GM23338 (cell line): ENCODE measurements around the gene PGS1. TPM values are rescaled to one million over a fixed set of nuclear protein-coding genes. Genes with fewer than 3 reads are reported as not detected.

Experiments
- ATAC-seq: fragments of 200-7000 bp; cut with Tn5 transposase; 3 replicates; pipeline ENCODE4 v1.9.1; 2020
- DNase-seq: peaks from one replicate; pipeline ENCODE4 v3.0.0-alpha.2; 2015; ENCODE audit warnings: low spot score
- H2AFZ ChIP-seq: fragments of 200-600 bp; sonication (generic); 2 replicates; pipeline ENCODE4 v1.8.0; 2016; ENCODE audit warnings: antibody characterized with exemption, mild to moderate bottlenecking, moderate library complexity
- H3F3A ChIP-seq: fragments of 200-600 bp; sonication (generic); replicated peaks from 2 replicates; pipeline ENCODE4 v1.8.0; 2017; ENCODE audit warnings: antibody characterized with exemption, mixed run types, low read depth
- H3K27ac ChIP-seq: fragments of 200-600 bp; sonication (generic); 2 replicates; pipeline ENCODE4 v1.6.1; 2016; ENCODE audit warnings: low read depth
- H3K27me3 ChIP-seq: fragments of 200-600 bp; sonication (generic); 2 replicates; pipeline ENCODE4 v1.8.0; 2016; ENCODE audit warnings: mild to moderate bottlenecking, mixed run types, moderate library complexity; ENCODE audit not compliant: insufficient read depth
- H3K36me3 ChIP-seq: fragments of 200-600 bp; sonication (generic); 2 replicates; pipeline ENCODE4 v1.8.0; 2016; ENCODE audit warnings: mild to moderate bottlenecking; ENCODE audit not compliant: insufficient read depth
- H3K4me1 ChIP-seq: fragments of 200-600 bp; sonication (generic); 2 replicates; pipeline ENCODE4 v1.8.0; 2016; ENCODE audit warnings: mild to moderate bottlenecking, moderate library complexity; ENCODE audit not compliant: insufficient read depth
- H3K4me2 ChIP-seq: fragments of 200-600 bp; sonication (generic); 2 replicates; pipeline ENCODE4 v1.7.1; 2017; ENCODE audit warnings: mixed run types
- H3K4me3 ChIP-seq: fragments of 200-600 bp; sonication (generic); 2 replicates; pipeline ENCODE4 v1.6.1; 2016; ENCODE audit warnings: mixed run types
- H3K79me2 ChIP-seq: fragments of 200-600 bp; sonication (generic); replicated peaks from 2 replicates; pipeline ENCODE4 v1.8.0; 2017; ENCODE audit warnings: mild to moderate bottlenecking; ENCODE audit not compliant: insufficient read depth
- H3K9me2 ChIP-seq: fragments of 200-600 bp; sonication (generic); 2 replicates; pipeline ENCODE4 v1.8.0; 2017; ENCODE audit not compliant: insufficient read depth
- H4K20me1 ChIP-seq: fragments of 200-600 bp; sonication (generic); replicated peaks from 2 replicates; pipeline ENCODE4 v1.8.0; 2017; ENCODE audit warnings: mild to moderate bottlenecking; ENCODE audit not compliant: insufficient read depth
- H3K27ac Mint-ChIP-seq: 2 replicates; pipeline ENCODE4 v1.8.0; 2020; ENCODE audit warnings: inconsistent platforms, mild to moderate bottlenecking, moderate library complexity, mixed read lengths
- H3K27me3 Mint-ChIP-seq: 3 replicates; pipeline ENCODE4 v1.8.0; 2022; ENCODE audit warnings: low read depth, mild to moderate bottlenecking, moderate library complexity, mixed read lengths, inconsistent platforms; ENCODE audit not compliant: insufficient read depth, poor library complexity
- H3K36me3 Mint-ChIP-seq: 3 replicates; pipeline ENCODE4 v1.8.0; 2021; ENCODE audit warnings: low read depth, mild to moderate bottlenecking, inconsistent platforms, moderate library complexity, mixed read lengths
- H3K4me1 Mint-ChIP-seq: 3 replicates; pipeline ENCODE4 v1.8.0; 2020; ENCODE audit warnings: mild to moderate bottlenecking, inconsistent platforms, mixed read lengths
- H3K4me3 Mint-ChIP-seq: 3 replicates; pipeline ENCODE4 v1.8.0; 2021; ENCODE audit warnings: moderate library complexity, mild to moderate bottlenecking, inconsistent platforms, mixed read lengths
- H3K9me3 Mint-ChIP-seq: 3 replicates; pipeline ENCODE4 v1.8.0; 2020; ENCODE audit warnings: moderate library complexity, mild to moderate bottlenecking, inconsistent platforms, mixed read lengths
- CTCF ChIP-seq, 2 experiments: fragments of 200-600 bp in 1 of 2; sonication (generic) in 1 of 2; conservative IDR thresholded peaks; 2 replicates each; pipeline versions ENCODE4 v1.5.1 to v1.6.1; 2016 to 2017; ENCODE audit warnings: antibody characterized with exemption in 2 of 2, low read depth in 2 of 2, mild to moderate bottlenecking in 2 of 2, moderate library complexity in 1 of 2
- ETS1 ChIP-seq: IDR thresholded peaks from 2 replicates; pipeline ENCODE4 v1.6.1; 2016; ENCODE audit warnings: antibody characterized with exemption
- REST ChIP-seq: IDR thresholded peaks from one replicate; pipeline ENCODE4 v1.6.1; 2018; ENCODE audit warnings: antibody characterized with exemption; ENCODE audit not compliant: unreplicated experiment
- ZNF462 ChIP-seq: fragments of 250-450 bp; sonication (Bioruptor Pico); IDR thresholded peaks from 2 replicates; pipeline ENCODE4 v1.5.0; 2020; ENCODE audit warnings: mild to moderate bottlenecking, moderate library complexity
- polyA plus RNA-seq: library from polyadenylated mRNA; unstranded; fragments of >200 nt; fragmentation: Nextera tagmentation; extraction: Ambion mirVana; gene quantifications from 2 replicates; pipeline ENCODE4 v1.2.1, GENCODE V29; 2016
- total RNA-seq: library from RNA; depleted of rRNA; stranded (reverse); fragments of >200 nt; shearing (Covaris generic); gene quantifications from 2 replicates; pipeline ENCODE4 v1.2.3, GENCODE V29; 2014

Gene PGS1
- total and polyA plus RNA-seq, 2 experiments from 2014 or later: 43.9 to 67.1 TPM

- TF ChIP-seq ZNF462 (CRISPR knock-in tag) (no peak), CTCF (conservative IDR thresholded peaks at IDR 0.05; ENCODE audit: low read depth in 2 of 2) (no peak)
These were observed 79.6 kb downstream of the PGS1 start (continued) for GRCh38 chr17:78458091-78458490.

GRCh38 chr17:78458736-78459335 lies 80.4 kb downstream of the PGS1 start:
- H3K4me3 ChIP-seq: no peak overlapping the region
- H3K79me2 ChIP-seq: no peaks in the 10 kb centered on the region
- peak; percentile 41; the same call in 1 of the 3 replicates for ATAC-seq
- H3K27me3 Mint-ChIP-seq: no peaks in the 10 kb centered on the region
- H3K36me3 Mint-ChIP-seq: no peaks in the 10 kb centered on the region
- H3K27ac Mint-ChIP-seq: no peak overlapping the region
- H3K27me3 ChIP-seq: no peaks in the 10 kb centered on the region
- no peaks in the 10 kb centered on the region for H3K9me2 ChIP-seq
- no peak overlapping the region for H3K4me2 ChIP-seq
- 0 out of 3 replicates have a peak, but pooled peaks cover 5% of the 10 kb centered on the region for H3K4me1 Mint-ChIP-seq
- H2AFZ ChIP-seq: peak overlapping the region; percentile 14; the same call in 1 of the 2 replicates
- no peak overlapping the region for H3K4me3 Mint-ChIP-seq
- H3K27ac ChIP-seq: no peak overlapping the region
- H4K20me1 ChIP-seq: no peaks in the 10 kb centered on the region
- no peaks in the 10 kb centered on the region for H3K9me3 Mint-ChIP-seq
- DNase-seq: no peak
- H3K36me3 ChIP-seq: no peaks in the 10 kb centered on the region; the same call in 1 of the 2 replicates
- no peaks in the 10 kb centered on the region for H3K4me1 ChIP-seq
- no peaks in the 10 kb centered on the region for H3F3A ChIP-seq
- TF ChIP-seq REST: no peak
- TF ChIP-seq ETS1: no peak
